Breast epithelium (tissue), 4 donors: ENCODE data around the gene PFKP. TPM values are rescaled to one million over a fixed set of nuclear protein-coding genes. Genes with fewer than 3 reads are reported as not detected.
A peak's percentile ranks its signal among the peaks of the same experiment; 100 is the strongest.

Experiments
- DNase-seq, 2 donors: peaks; one replicate each; pipeline ENCODE4 v3.0.0-alpha.2; 2019; ENCODE audit warnings: low spot score in 2 of 2
- H3K27ac ChIP-seq, 2 donors: fragments of 200-600 bp; sonication (generic) in 1 of 2; one replicate each; pipeline ENCODE4 v1.5.1; 2016 to 2019; ENCODE audit warnings: mild to moderate bottlenecking in 1 of 2
- H3K27me3 ChIP-seq, 2 donors: fragments of 200-600 bp; sonication (generic) in 1 of 2; one replicate each; pipeline versions ENCODE4 v1.5.1 to v1.6.0; 2017 to 2019; ENCODE audit warnings: control low read depth in 1 of 2, mild to moderate bottlenecking in 1 of 2
- H3K36me3 ChIP-seq: fragments of 200-600 bp; one replicate; pipeline ENCODE4 v1.5.1; 2019
- H3K4me1 ChIP-seq, 2 donors: fragments of 200-600 bp; sonication (generic); one replicate each; pipeline ENCODE4 v1.5.1; 2016 to 2019; ENCODE audit warnings: control low read depth in 1 of 2
- H3K4me3 ChIP-seq, 3 donors: fragments of 200-600 bp; sonication (generic); 1 replicate in 2 of 3; 2 replicates in 1 of 3; pipeline ENCODE4 v1.5.1; 2016 to 2019; ENCODE audit warnings: mild to moderate bottlenecking in 3 of 3, moderate library complexity in 2 of 3
- H3K9me3 ChIP-seq, 2 donors: fragments of 200-600 bp; sonication (generic) in 1 of 2; one replicate each; pipeline ENCODE4 v1.5.1; 2016 to 2019; ENCODE audit warnings: control low read depth in 1 of 2
- CTCF ChIP-seq, 3 donors: fragments of 450-650 bp; IDR thresholded peaks; one replicate each; pipeline ENCODE4 v1.5.1; 2016 to 2017; ENCODE audit warnings: antibody characterized with exemption in 3 of 3, mild to moderate bottlenecking in 3 of 3, moderate library complexity in 3 of 3
- POLR2A ChIP-seq: fragments of 450-650 bp; IDR thresholded peaks from one replicate; pipeline ENCODE4 v1.6.1; 2016; ENCODE audit warnings: antibody characterized with exemption, mild to moderate bottlenecking, moderate library complexity
- POLR2AphosphoS5 ChIP-seq, 3 donors: sonication (generic); formaldehyde crosslinking; IDR thresholded peaks; one replicate each; pipeline ENCODE4 v1.6.1; 2017; ENCODE audit warnings: antibody characterized with exemption in 3 of 3
- intact Hi-C: fragments of 100-400 bp; cut with DNase I; formaldehyde crosslinking; loops from one replicate; pipeline ENCODE4 v1.15.1; 2023; ENCODE audit warnings: low total_unique reads
- total RNA-seq, 3 donors: library from RNA; depleted of rRNA; stranded (reverse); fragments of >200 nt; gene quantifications; one replicate each; pipeline ENCODE4 v1.1.0, GENCODE V29; 2016

PFKP gene
- total RNA-seq, 3 donors from 2014 or later: 16.0 to 37.0 (median 32.9) TPM

- Histone ChIP-seq H3K4me3 (no peak overlapping the region), H3K27me3 (no peaks in the 10 kb centered on the region), H3K4me1 (no peaks in the 10 kb centered on the region), H3K9me3 (no peaks in the 10 kb centered on the region), H3K27ac (no peak overlapping the region), H3K36me3 (no peaks in the 10 kb centered on the region)
- TF ChIP-seq POLR2A (no peak), POLR2AphosphoS5 (IDR thresholded peaks at IDR 0.05) (no peak), CTCF (IDR thresholded peaks at IDR 0.05) (no peak)
- intact Hi-C loops: no loop called here
- DNase-seq: no peak
Observed at GRCh38 chr10:3053155-3053554, 14.2 kb upstream of the PFKP start.

- no peaks in the 10 kb centered on the region for H3K36me3 ChIP-seq
- TF ChIP-seq CTCF (IDR thresholded peaks at IDR 0.05) (no peak), POLR2AphosphoS5 (IDR thresholded peaks at IDR 0.05) (no peak), POLR2A (no peak)
- intact Hi-C loops: no loop called here
- no peaks in the 10 kb centered on the region for H3K27me3 ChIP-seq
- peak overlapping the region; percentile 5 to 48 for H3K27ac ChIP-seq
- H3K4me3 ChIP-seq: no peak overlapping the region
- DNase-seq: no peak
- no peaks in the 10 kb centered on the region for H3K9me3 ChIP-seq
- no peaks in the 10 kb centered on the region for H3K4me1 ChIP-seq
Observed at GRCh38 chr10:3054183-3054850, 13.0 kb upstream of the PFKP start.

GRCh38 chr10:3054851-3055199 lies 12.5 kb upstream of the PFKP start:
- peak overlapping the region; percentile 5 to 45 for H3K27ac ChIP-seq

GRCh38 chr10:3056280-3057037 lies 10.9 kb upstream of the PFKP start:
- no peak for DNase-seq
- H3K4me3 ChIP-seq: no peak overlapping the region
- TF ChIP-seq CTCF (IDR thresholded peaks at IDR 0.05): no peak
- no peak for TF ChIP-seq POLR2A
- no peak for TF ChIP-seq POLR2AphosphoS5 (IDR thresholded peaks at IDR 0.05)
- no peaks in the 10 kb centered on the region for H3K36me3 ChIP-seq
- no peaks in the 10 kb centered on the region for H3K27me3 ChIP-seq
- H3K4me1 ChIP-seq: no peaks in the 10 kb centered on the region
- intact Hi-C loops: no loop called here
- no peak overlapping the region for H3K27ac ChIP-seq
- no peaks in the 10 kb centered on the region for H3K9me3 ChIP-seq

More at GRCh38 chr10:3054851-3055199, 12.5 kb upstream of the PFKP start:
- Histone ChIP-seq H3K4me3 (no peak overlapping the region), H3K36me3 (no peaks in the 10 kb centered on the region), H3K27me3 (no peaks in the 10 kb centered on the region), H3K4me1 (no peaks in the 10 kb centered on the region), H3K9me3 (no peaks in the 10 kb centered on the region)
- intact Hi-C loops: no loop called here
- DNase-seq: no peak
- TF ChIP-seq POLR2AphosphoS5 (IDR thresholded peaks at IDR 0.05): no peak
- no peak for TF ChIP-seq CTCF (IDR thresholded peaks at IDR 0.05)
- TF ChIP-seq POLR2A: no peak

GRCh38 chr10:3057946-3058345 lies 9.4 kb upstream of the PFKP start:
- TF ChIP-seq POLR2AphosphoS5 (IDR thresholded peaks at IDR 0.05): no peak
- TF ChIP-seq CTCF (IDR thresholded peaks at IDR 0.05): no peak
- TF ChIP-seq POLR2A: no peak
- H3K36me3 ChIP-seq: no peaks in the 10 kb centered on the region
- H3K4me3 ChIP-seq: no peak overlapping the region
- H3K9me3 ChIP-seq: no peaks in the 10 kb centered on the region
- no peak overlapping the region for H3K27ac ChIP-seq
- intact Hi-C loops: no loop called here
- no peaks in the 10 kb centered on the region for H3K27me3 ChIP-seq
- H3K4me1 ChIP-seq: no peaks in the 10 kb centered on the region
- DNase-seq: no peak
